Adipose tissue (tissue), 3 donors: ENCODE measurements around the gene WNT3A. TPM values are rescaled to one million over a fixed set of nuclear protein-coding genes. Genes with fewer than 3 reads are reported as not detected.

ENCODE experiments used
- H3K27ac ChIP-seq: one replicate; pipeline ENCODE4 v1.5.1; 2013; ENCODE audit warnings: low read depth, low read length
- WGBS, 3 donors: extraction: QIAGEN DNeasy Blood & Tissue Kit; methylation state at CpG; one replicate each; pipeline ENCODE4 v1.1.7; 2013; 5-methylcytosine and 5-hydroxymethylcytosine counted together
- polyA plus RNA-seq, 3 donors: library from polyadenylated mRNA; stranded (reverse); fragments of 200-250 nt; gene quantifications; one replicate each; pipeline ENCODE4 v1.2.3, GENCODE V29; 2013
- donor health status: healthy with polysubstance abuse.
- donor health status: Bipolar disorder and iron deficiency.
- donor health status: healthy.

Gene WNT3A
- polyA plus RNA-seq, 3 donors, result 0.03 TPM; not detected in 2

DNA sequence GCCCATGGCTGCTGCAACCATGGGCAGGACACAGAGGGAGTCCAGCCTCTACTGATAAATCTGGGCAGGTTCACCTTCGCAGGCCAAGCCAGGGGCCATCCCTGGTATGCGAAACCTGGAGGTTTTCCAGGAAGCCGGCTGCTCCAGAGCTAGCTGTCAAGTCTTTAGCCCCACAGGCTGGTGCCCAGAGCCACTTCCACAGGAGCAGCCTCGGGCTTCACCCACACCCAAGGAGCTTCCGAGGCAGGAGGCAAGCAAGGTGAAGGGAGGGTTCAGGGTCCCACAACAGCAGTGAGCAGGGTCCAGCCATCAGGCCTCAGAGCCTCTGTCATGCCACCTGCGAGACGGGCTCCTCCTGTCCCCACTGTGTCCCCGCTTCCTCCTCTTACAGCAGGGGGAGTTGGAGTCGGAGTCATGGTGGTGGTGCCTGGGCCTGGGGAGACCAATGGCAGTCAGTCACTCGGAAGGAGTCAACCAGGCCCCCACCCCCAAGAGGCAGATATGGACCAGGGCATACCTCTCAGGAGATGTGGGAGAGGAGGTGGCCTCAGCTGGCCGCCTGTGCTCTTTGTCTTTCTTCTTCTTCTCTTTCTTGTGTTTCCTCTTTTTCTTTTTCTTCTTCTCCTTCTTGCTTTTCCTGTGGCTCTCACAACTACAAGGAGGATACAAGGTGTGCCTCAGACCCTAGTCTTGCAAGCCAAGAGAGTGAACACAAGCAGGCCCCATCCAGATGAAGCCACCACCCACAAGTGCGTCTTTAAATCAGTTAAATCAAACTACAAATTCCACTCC, 94.2 kb downstream of the WNT3A start:
- WGBS, 3 donors, result 61 to 80% (median 80%) methylated on average over 12 of the region's 12 CpGs
- no peak overlapping the region for H3K27ac ChIP-seq

DNA sequence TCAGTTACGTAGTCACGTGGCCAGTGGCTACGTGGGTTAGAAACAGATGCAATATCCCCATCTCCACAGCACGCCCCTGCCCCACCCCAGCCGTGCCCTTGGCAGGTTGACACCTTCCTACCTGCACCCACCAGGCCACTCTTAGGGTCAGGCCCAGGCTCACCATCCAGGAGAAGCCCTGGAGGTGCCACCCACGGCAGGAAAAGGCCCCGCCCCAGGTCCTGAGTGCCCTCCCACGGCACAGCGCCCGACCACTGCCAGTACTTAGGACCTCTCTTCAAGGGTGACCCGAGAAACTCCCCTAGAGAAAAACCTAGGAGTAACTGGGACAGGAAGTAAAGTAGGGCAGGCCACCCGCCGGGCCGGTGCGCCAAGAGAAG, 94.8 kb downstream of the WNT3A start:
- no peak overlapping the region for H3K27ac ChIP-seq
- 36 to 49% (median 45%) methylated on average over 12 to 15 of the region's 15 CpGs for WGBS, 3 donors

DNA sequence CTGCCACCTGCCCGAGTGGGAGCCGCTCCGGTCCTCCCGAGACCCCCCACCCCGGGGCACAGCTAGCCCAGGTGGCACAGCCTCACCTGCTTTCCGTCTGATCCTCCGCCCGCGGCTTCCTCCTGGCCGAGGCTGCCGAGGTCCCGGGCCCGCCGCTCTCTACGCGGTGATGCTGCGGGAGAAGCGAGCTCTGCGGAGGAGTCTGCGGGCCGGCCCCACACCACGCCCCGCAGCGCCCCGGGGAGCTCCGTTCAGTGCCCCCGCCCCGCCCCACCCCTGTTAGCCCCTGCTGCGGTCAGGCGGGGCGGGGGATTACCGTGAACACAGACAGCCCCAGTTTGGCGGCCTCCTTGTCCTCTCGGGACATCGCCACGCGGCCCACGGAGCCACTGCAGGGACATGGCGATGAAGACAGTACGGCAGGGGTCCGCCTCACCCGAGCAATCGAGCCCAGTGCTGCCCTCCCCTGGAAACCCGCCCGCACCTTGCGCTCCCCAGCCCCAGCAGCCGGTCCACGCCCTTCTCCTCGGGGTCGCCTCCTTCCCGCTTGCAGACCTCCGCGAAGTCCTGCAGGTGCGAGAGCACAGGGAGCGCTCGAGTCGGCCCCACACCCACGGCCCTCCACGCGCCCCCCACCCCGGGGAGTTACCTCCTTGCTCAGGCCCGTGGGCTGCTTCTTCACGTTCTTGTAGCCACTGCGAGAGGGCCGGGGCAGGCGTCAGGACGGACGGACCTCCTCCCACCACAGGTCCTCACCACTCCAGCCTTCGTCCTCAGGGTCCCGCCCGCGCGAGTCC, 95.4 kb downstream of the WNT3A start:
- WGBS, 3 donors, result 1 to 8% (median 3%) methylated on average over 63 to 73 of the region's 73 CpGs
- peak overlapping the region; percentile 66 for H3K27ac ChIP-seq

DNA sequence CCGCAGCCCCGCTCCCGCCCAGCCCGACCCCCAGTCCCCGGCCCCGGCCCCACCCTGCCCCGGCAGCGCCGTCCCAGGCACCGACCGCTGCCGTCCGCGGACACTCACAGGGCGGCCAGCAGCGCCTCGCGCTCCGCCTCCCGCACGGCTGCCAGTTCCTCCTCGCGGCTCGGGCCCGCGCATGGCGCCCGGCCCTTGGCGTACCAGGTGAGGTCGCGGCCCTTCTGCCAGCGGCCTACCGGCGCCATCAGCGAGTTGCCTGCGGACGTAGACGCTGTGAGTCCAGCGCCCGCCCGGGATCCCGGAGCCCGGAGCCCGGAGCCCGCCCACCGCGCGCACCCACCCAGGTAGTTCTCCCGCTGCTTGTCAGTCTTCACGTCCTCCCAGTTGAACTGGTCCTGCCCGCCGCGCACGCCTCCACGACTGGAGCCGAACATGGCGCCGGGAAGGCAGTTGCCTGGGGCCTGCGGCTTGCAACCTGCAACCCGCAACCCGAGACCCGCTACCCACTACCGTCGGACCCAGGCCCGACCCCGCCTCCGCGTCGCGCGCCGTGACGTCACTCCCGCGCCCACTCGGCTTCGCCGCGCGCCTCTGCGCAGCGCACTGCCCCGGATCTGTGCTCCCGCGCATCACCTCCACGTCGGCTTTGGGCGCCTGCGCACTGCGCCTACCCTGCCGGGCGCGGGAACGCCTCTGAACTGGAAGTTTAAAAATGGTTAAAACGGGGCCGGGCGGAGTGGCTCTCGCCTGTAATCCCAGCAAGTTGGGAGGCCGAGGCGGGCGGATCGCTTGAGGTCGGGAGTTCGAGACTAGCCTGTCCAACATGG, 96.2 kb downstream of the WNT3A start, which contains the start of gene C1orf35:
Gene C1orf35, minus strand, starts transcription at position 535 of the 830 bp plus-strand sequence. Its CDS starts 98 bp downstream, at position 437.
- H3K27ac ChIP-seq, result peak within 1 kb of the TSS; percentile 66
- 0% methylated on average over 95 to 104 of the region's 104 CpGs for WGBS, 3 donors

DNA sequence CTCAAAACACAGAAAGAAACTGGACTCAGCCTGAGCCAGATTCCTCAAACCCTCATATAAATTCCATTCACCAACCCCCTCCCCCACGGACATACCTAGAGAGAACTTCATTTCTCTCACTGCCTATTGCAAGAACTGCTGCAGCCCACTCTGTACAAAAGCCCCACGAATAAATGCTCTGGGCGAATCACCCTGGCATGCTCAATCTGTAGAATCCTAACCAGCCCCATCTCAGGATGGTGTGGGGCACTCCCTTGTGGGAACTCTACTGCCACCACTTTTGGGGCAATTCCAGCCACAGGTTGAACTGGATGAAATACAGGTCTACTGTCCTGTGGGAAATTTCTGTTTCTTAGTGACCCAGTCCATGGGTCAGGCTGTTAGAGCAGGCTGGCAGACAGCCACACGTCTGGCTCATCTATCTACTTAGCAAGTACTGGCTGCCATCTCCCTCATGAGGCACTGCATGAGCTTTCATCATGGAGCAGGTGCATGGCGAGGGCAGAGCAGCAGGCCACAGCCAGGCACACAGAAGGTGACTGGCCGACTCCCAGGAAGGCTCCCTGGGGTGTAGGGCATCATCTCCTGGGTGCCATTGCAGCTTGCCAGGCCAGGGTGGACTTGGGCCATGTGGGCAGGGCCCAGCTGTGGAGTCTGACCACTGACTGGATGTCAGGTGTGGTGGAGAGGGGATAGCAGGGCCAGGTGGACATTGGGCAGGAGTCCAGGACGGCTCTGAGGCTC, 97.9 kb downstream of the WNT3A start:
- WGBS, 3 donors, result 55 to 69% (median 56%) methylated on average over 7 of the region's 7 CpGs
- no peak overlapping the region for H3K27ac ChIP-seq

DNA sequence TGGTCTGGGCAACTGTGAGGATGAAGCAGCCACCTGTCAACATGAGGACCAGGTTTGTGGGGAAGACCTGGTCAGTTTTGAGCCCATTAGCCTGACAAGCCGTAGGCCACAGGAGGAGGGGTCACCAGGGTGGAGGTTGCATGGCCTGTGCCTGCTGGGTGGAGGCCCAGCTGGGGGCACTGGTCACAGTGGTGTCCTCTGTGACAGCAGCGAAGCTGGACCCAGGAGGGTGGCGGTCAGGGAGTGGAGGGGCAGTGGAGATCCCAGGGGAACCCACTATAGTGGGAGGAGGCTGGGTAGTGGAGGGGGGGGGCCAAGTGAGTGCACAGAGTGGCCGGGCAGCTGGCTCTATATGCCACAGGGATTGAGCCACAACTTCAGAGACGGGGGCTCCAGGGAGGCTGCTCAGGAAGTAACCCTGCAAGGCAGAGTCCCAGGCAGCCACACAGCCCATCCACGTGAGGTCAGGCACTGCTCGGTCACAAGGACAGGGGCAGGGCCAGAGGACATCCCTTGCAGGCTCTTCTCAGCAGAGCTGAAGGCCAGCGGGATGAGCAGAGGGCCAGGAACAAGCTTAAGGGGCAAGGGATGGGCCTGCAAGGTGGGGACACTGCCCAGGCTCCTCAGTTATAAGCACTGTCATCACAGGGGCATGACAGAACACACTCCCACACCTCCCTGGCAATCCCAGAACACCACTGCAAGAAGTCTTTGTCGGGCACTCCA, 98.6 kb downstream of the WNT3A start:
- WGBS, 3 donors, result 76 to 79% (median 78%) methylated on average over 9 of the region's 9 CpGs

DNA sequence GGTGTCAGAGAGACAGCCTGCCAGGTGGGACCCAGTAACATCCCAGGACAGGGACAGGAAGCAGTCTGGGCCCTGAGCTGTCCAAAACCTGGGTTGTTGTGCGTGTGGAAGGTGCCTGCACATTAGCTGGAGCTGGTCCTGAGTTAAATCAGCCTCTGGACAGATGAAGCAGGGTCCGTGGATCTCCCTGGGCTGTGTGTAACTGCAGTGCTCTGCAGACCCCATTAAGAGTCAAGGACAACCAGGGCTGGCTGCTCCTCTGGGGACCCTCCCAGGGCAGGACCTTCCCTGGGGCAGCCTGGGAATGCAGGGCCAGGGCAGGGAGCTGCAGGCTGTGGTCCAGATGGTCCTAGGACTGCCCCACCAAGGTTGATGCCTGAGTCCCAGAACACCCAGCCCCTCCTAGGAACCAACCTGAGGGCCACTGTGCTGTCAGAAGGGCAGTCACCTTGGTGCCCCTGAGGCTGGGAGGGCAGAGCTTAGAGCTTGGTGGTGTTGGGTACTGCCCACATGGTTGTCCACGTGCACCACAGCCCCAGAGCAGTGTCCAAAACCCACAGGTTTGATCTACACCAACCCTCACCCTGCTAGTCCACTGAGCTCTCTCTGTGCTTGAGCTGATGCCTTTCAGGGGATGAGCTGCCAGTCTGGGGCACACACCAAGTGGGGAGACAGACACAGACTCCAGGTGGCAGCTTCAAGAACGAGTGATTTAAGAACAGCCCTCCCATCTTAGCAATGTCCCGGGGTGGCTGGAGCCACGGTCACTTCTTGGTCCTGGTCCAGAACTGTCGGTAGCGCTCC, 99.4 kb downstream of the WNT3A start:
- 84 to 85% (median 85%) methylated on average over 8 of the region's 8 CpGs for WGBS, 3 donors
- no peak overlapping the region for H3K27ac ChIP-seq

More for the DNA sequence above, 98.6 kb downstream of the WNT3A start:
- H3K27ac ChIP-seq, result no peak overlapping the region

DNA sequence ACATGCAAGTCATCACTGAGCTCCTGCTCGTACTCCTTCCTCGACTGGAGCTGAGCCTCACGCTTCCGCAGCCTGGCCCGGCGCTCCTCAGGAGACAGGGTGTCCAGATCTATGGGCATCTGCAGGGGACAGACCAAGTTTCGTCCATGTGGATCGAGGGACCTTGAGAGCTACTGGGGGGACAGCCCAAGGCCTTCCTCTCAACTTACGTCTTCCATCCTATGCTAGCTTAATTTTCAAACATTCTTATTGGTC, 99.9 kb downstream of the WNT3A start:
- 85 to 89% (median 88%) methylated on average over 9 of the region's 9 CpGs for WGBS, 3 donors
- no peak overlapping the region for H3K27ac ChIP-seq

DNA sequence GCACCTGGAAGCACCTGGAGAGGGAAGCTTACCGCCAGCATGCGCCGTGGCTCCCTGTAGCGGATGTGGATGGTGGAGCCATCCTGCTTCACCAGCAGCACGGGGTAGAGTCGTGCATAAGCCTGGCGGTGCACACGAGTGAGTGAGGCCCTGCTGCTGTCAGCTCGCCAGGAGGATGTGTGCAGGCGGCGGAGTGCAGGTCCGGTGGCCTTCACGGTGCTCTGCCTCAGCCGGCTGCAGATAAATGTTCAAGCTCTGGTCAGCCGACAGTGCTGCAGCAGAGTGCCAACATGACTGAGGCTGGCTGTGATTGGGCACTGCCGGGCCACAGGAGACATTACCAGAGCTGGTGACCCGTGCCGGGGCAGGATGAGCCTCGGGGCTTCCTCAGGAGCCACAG, 100.8 kb downstream of the WNT3A start:
- no peak overlapping the region for H3K27ac ChIP-seq
- 84 to 89% (median 86%) methylated on average over 19 of the region's 19 CpGs for WGBS, 3 donors

DNA sequence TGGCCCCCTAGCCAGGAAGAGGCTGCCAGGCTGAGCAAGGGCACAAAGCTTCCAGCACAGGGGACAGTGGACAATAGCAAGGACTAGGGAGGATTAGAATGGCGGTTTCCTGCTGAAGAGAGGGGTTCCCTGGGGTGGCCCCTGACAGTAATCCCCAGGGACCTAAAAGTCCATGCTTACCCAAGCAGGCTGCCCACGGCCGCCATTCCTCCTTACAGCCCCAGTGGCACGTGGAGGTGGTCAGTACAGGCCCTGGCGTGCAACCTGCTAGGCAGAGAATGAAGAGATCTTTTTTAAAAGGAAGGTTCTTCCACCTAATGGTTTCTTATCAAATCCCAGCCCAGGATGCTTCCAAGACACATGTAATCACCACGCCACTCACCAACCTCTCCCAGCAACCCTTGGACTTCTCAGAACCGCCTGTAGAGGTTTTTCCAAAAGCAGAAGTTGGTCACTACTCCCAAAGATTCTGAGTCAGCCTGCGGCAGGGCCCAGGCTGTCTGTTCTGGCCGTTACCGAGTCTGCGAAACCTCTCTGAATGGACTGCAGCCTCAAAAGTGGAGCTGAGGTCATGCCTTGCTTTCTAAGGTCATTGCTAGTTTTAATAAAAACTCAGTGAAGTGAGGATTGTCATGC, 101.4 kb downstream of the WNT3A start:
- WGBS, 3 donors, result 72 to 78% (median 74%) methylated on average over 11 of the region's 11 CpGs
- H3K27ac ChIP-seq, result no peak overlapping the region

DNA sequence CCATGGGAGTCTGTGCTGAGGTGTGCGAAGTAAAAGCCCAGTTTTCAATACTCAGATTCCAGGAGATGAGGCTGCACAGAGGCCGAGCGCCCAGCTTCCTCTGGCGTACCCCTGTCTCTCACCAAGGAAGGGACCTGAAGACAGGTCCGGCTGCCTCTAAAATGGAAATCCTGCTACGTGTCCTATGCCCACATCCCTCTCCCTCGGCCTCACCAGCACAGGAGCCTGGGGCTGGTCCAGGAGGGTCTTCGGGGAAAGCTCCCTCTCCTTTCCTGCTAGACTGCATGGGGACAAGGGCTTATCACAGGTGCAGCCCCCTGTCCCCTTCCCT, 101.9 kb downstream of the WNT3A start:
- 3 to 7% (median 4%) methylated on average over 8 of the region's 8 CpGs for WGBS, 3 donors

DNA sequence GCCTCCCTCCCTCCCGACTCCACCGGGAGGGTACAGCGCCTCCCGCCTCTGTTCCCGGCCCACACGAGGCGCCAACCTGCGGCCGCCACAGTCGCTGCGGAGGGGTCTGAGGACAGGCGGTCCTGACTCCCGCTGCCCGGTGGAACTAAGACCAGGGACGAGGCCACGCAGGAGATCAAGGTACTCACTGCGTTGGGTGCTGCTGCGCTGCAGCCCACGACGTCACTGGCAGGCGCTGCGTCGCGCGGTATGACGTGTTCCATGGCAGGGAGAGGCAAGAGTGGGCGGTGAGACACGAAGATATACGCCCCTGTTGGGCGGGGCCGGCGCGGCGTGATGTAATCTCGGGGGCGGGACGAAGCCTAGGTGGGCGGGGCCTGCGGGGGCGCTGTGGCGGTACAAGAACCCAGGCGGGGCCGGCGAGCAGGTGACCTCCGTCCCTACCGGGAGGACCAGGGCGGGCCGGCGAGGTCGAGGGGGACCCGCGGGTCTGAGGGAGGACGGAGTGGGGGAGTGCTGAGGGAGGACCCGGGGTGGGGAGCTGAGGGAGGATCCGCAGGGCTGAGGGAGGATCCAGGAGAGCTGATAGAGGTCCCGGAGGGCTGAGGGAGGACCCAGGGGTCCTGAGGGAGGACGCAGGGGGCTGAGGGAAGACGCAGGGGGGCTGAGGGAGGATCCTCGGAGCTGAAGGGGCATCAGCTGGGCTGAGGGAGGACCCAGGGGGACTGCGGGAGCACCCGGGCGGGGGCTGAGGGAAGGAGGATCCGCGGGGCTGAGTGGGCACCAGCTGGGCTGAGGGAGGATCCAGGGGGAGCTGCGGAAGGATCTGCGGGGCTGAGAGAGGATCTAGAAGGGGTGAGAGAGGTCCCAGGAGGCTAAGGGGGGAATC, 102.5 kb downstream of the WNT3A start, which contains the start of gene MRPL55:
Gene MRPL55, minus strand, starts transcription at position 227 of the 889 bp plus-strand sequence. CDS start 1,039 bp downstream, outside the sequence.
- WGBS, 3 donors, result 0 to 1% (median 0%) methylated on average over 62 to 66 of the region's 66 CpGs
- H3K27ac ChIP-seq, result no peak within 1 kb of the TSS

More for the DNA sequence above, 101.9 kb downstream of the WNT3A start:
- H3K27ac ChIP-seq, result no peak overlapping the region

DNA sequence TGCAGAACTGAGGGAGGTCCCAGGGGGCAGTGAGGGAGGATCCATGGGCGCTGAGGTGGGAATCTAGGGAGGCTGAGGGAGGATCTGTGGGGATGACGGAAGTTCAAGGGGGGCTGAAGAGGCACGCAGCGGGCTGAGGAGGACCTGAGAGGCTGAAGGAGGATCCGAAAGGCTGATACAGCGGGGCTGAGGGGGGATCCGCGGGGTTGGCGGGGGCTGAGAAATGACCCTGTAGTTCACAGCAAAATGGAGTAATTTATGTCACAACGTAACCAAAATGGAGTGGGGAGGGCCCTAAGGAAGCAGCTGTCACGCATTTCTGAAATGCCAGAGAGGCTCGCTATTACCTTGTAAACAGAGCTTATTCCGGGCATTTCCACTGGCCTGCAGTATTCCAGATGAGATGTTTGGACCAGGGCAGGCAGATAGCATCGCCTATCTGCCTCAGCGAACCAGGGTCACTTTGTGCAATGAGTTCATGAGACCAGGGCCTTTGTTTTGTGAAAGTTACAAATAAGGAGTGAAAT, 103.2 kb downstream of the WNT3A start:
- H3K27ac ChIP-seq, result no peak overlapping the region

DNA sequence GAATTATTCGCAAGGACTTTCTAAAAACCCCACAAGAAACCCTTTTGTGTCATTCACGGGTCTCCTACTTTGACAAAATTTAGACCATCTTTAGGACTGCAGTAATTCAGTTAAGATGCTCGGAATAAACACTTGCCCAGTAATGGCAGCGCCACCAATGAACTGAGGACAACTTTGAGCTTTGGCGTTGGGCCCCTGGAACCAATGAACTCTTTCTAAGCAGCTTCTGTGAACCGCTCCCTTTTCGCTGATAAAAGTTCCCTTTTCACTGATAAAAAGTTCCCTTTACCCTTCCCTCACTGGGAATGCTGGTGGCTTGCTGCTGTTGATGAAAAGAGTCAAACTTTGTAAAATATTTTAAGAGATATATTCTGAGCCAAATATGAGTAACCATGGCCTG, 103.8 kb downstream of the WNT3A start:
- H3K27ac ChIP-seq, result no peak overlapping the region
- 78 to 92% (median 81%) methylated on average over 7 of the region's 7 CpGs for WGBS, 3 donors

More for the DNA sequence above, 103.2 kb downstream of the WNT3A start:
- WGBS, 3 donors, result 23 to 29% (median 27%) methylated on average over 15 of the region's 15 CpGs
